T-helper 2 cell treated with Interferon-gamma antibody and Interleukin-4, amounts not matched to agents 5 μg/mL and 100 μg/mL, for 36 hours (primary cell): Measurements from ENCODE around the gene PRR22.

ENCODE experiments used
- DNase-seq: peaks from one replicate; pipeline ENCODE4 v3.0.0; 2021; ENCODE audit warnings: low spot score
- H3K27ac Mint-ChIP-seq: one replicate; pipeline ENCODE4 v1.8.0; 2021; ENCODE audit warnings: mild to moderate bottlenecking, mixed read lengths
- H3K27me3 Mint-ChIP-seq: one replicate; pipeline ENCODE4 v1.8.0; 2021; ENCODE audit warnings: low read depth, mixed read lengths
- H3K36me3 Mint-ChIP-seq: one replicate; pipeline ENCODE4 v1.8.0; 2021; ENCODE audit warnings: low read depth, mixed read lengths
- H3K4me1 Mint-ChIP-seq: one replicate; pipeline ENCODE4 v1.8.0; 2021; ENCODE audit warnings: low read depth, mixed read lengths
- H3K4me3 Mint-ChIP-seq: one replicate; pipeline ENCODE4 v1.8.0; 2022; ENCODE audit warnings: mild to moderate bottlenecking, moderate library complexity, mixed read lengths
- H3K9me3 Mint-ChIP-seq: one replicate; pipeline ENCODE4 v1.8.0; 2021; ENCODE audit warnings: mixed read lengths

PRR22 gene

GRCh38 chr19:5784581-5785147 is at the start of gene PRR22:
PRR22 (minus strand) TSS chr19:5784746; CDS start chr19:5784660, 86 bp downstream.
- H3K4me1 Mint-ChIP-seq, result no peaks in the 10 kb centered on the region
- no peak within 1 kb of the TSS for H3K4me3 Mint-ChIP-seq
- no peaks in the 10 kb centered on the region for H3K9me3 Mint-ChIP-seq
- peaks cover 21% of the 10 kb centered on the region for H3K36me3 Mint-ChIP-seq
- no peak for DNase-seq
- no peak within 1 kb of the TSS for H3K27ac Mint-ChIP-seq
- H3K27me3 Mint-ChIP-seq, result no peaks in the 10 kb centered on the region

- H3K4me3 Mint-ChIP-seq, result no peak overlapping the region
- peaks cover 3% of the 10 kb centered on the region for H3K27me3 Mint-ChIP-seq
- H3K4me1 Mint-ChIP-seq, result peaks cover 3% of the 10 kb centered on the region
- no peaks in the 10 kb centered on the region for H3K9me3 Mint-ChIP-seq
- no peaks in the 10 kb centered on the region for H3K36me3 Mint-ChIP-seq
- no peak overlapping the region for H3K27ac Mint-ChIP-seq
- DNase-seq, result no peak
These were observed 48.1 kb upstream of the PRR22 start for GRCh38 chr19:5832527-5833216.

- Mint-ChIP-seq H3K9me3 (no peaks in the 10 kb centered on the region), H3K4me1 (peaks cover 6% of the 10 kb centered on the region), H3K36me3 (no peaks in the 10 kb centered on the region), H3K27me3 (peaks cover 3% of the 10 kb centered on the region), H3K4me3 (no peak overlapping the region), H3K27ac (no peak overlapping the region)
- no peak for DNase-seq
These were observed 47.5 kb upstream of the PRR22 start for GRCh38 chr19:5832061-5832460.

- Mint-ChIP-seq H3K9me3 (no peaks in the 10 kb centered on the region), H3K27ac (no peak overlapping the region), H3K4me1 (peaks cover 6% of the 10 kb centered on the region), H3K27me3 (peaks cover 3% of the 10 kb centered on the region), H3K4me3 (no peak overlapping the region), H3K36me3 (no peaks in the 10 kb centered on the region)
- no peak for DNase-seq
These were observed 46.6 kb upstream of the PRR22 start for GRCh38 chr19:5831159-5831558.

GRCh38 chr19:5829567-5830310 is 45.2 kb upstream of the PRR22 start:
- Mint-ChIP-seq H3K4me3 (peak overlapping the region; percentile 58), H3K36me3 (no peaks in the 10 kb centered on the region), H3K27me3 (peaks cover 3% of the 10 kb centered on the region), H3K4me1 (peaks cover 6% of the 10 kb centered on the region), H3K9me3 (no peaks in the 10 kb centered on the region), H3K27ac (peak overlapping the region; percentile 71)
- DNase-seq, result no peak

GRCh38 chr19:5828661-5829566 is 44.4 kb upstream of the PRR22 start:
- Mint-ChIP-seq H3K27ac (peak overlapping the region; percentile 100), H3K36me3 (no peaks in the 10 kb centered on the region), H3K27me3 (peaks cover 3% of the 10 kb centered on the region), H3K4me3 (peak overlapping the region; percentile 100), H3K4me1 (peaks cover 6% of the 10 kb centered on the region), H3K9me3 (no peaks in the 10 kb centered on the region)
- DNase-seq, result no peak

GRCh38 chr19:5827891-5828660 is 43.5 kb upstream of the PRR22 start:
- peaks cover 6% of the 10 kb centered on the region for H3K4me1 Mint-ChIP-seq
- peak overlapping the region; percentile 100 for H3K4me3 Mint-ChIP-seq
- H3K27me3 Mint-ChIP-seq, result peaks cover 3% of the 10 kb centered on the region
- no peaks in the 10 kb centered on the region for H3K36me3 Mint-ChIP-seq
- H3K27ac Mint-ChIP-seq, result peak overlapping the region; percentile 100
- H3K9me3 Mint-ChIP-seq, result no peaks in the 10 kb centered on the region
- DNase-seq, result peak; percentile 99

GRCh38 chr19:5827342-5827890 is 42.9 kb upstream of the PRR22 start:
- Mint-ChIP-seq H3K27me3 (peaks cover 3% of the 10 kb centered on the region), H3K27ac (peak overlapping the region; percentile 94), H3K36me3 (no peaks in the 10 kb centered on the region), H3K4me1 (peaks cover 6% of the 10 kb centered on the region), H3K4me3 (peak overlapping the region; percentile 89), H3K9me3 (no peaks in the 10 kb centered on the region)
- no peak for DNase-seq

GRCh38 chr19:5826531-5827341 is 42.2 kb upstream of the PRR22 start:
- H3K27ac Mint-ChIP-seq, result peak overlapping the region; percentile 94
- no peaks in the 10 kb centered on the region for H3K36me3 Mint-ChIP-seq
- no peak for DNase-seq
- H3K27me3 Mint-ChIP-seq, result peaks cover 3% of the 10 kb centered on the region
- H3K4me3 Mint-ChIP-seq, result peak overlapping the region; percentile 89
- H3K9me3 Mint-ChIP-seq, result no peaks in the 10 kb centered on the region
- H3K4me1 Mint-ChIP-seq, result peaks cover 6% of the 10 kb centered on the region

- Mint-ChIP-seq H3K9me3 (no peaks in the 10 kb centered on the region), H3K4me3 (no peak overlapping the region), H3K27me3 (peaks cover 3% of the 10 kb centered on the region), H3K27ac (no peak overlapping the region), H3K4me1 (peaks cover 6% of the 10 kb centered on the region), H3K36me3 (no peaks in the 10 kb centered on the region)
- no peak for DNase-seq
These were observed 40.6 kb upstream of the PRR22 start for GRCh38 chr19:5825178-5825577.

GRCh38 chr19:5824751-5825150 is 40.2 kb upstream of the PRR22 start:
- Mint-ChIP-seq H3K27ac (no peak overlapping the region), H3K9me3 (no peaks in the 10 kb centered on the region), H3K36me3 (no peaks in the 10 kb centered on the region), H3K4me3 (no peak overlapping the region), H3K4me1 (peaks cover 6% of the 10 kb centered on the region), H3K27me3 (peaks cover 2% of the 10 kb centered on the region)
- no peak for DNase-seq

GRCh38 chr19:5823579-5824281 is 39.2 kb upstream of the PRR22 start:
- Mint-ChIP-seq H3K4me1 (peaks cover 6% of the 10 kb centered on the region), H3K9me3 (no peaks in the 10 kb centered on the region), H3K27ac (no peak overlapping the region), H3K36me3 (no peaks in the 10 kb centered on the region), H3K27me3 (peaks cover 2% of the 10 kb centered on the region), H3K4me3 (no peak overlapping the region)
- no peak for DNase-seq
